NCI-H748 treated with DMSO at 0.1 percent for 48 hours (cell line): ENCODE results near the gene GRAP.
"Not testable (repeated sequence)": the region's sequence is repeated elsewhere in the genome, so short reads cannot be mapped to it uniquely, and the experiment has no call there.

Source experiments
- DNase-seq: peaks from one replicate; lab custom pipeline; 2025; lab: John Stamatoyannopoulos, UW

The GRAP gene

DNA sequence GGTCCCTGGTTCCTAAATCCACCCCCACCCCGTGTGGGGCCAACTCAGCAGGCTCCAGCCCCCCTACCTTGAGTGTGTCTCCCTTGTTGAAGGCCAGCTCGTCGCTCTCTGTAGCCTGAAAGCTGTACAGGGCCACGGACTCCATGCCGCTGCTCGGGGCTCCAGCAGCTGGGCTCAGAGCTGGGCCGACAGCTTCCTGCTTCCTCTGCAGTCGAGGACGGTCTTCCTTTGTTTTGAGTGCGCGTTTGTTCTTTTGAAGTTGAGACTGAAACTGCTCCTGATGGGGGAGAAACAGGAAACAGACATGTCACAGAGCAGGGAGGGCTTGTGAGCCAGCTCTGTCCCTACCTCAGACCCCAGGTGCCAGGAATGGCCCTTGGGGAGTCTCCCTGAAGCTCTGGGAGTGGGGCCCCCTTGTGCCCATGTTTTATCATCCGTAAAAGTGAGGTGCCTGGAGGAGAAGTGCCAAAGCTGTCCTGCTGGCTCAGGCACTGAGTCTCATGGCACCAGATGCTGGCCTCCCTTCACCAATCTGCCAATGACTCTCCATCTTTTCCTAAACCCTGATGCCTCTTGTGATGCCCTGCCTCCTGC, at the start of gene GRAP:
GRAP (minus strand) TSS at position 176 of the 594 bp plus-strand sequence; CDS start at position 145, 31 bp downstream.
- DNase-seq: not testable (repeated sequence)

DNA sequence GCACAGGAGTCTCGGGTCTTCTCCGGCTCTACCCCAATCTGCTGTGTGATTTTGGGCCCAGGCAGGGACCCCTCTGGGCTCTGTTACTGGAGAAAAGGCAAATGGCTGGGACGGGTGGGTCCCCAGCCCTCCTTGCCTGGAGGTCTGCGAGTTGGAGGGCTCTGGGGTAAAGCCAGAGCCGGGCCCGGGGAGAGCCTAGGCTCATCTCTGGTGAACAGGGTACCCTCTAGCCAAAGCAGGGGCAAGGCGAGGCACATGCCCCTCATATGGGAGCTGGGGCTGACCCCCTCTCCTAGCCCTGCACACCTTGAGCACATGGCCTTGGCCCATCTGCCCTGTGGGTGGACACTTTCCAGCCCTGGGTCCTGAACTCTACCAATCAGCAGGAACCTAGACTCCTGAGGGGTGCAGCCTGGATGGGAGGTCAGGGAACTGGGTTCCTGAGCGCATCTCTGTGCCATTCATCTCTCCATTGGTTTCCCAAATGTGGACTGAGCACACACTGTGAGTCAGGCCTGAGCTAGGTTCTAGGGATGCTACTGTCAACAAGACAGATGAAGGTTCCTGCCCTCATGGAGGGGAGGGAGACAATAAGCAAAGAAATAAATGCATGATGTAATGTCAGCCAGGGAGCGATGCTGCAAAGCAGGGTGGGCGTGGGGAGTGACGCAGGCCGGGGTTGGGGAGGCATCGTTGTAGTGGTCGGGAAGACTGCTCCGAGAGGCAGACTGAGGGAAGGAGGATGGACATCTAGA, 47.1 kb upstream of the GRAP start:
- not testable (repeated sequence) for DNase-seq

DNA sequence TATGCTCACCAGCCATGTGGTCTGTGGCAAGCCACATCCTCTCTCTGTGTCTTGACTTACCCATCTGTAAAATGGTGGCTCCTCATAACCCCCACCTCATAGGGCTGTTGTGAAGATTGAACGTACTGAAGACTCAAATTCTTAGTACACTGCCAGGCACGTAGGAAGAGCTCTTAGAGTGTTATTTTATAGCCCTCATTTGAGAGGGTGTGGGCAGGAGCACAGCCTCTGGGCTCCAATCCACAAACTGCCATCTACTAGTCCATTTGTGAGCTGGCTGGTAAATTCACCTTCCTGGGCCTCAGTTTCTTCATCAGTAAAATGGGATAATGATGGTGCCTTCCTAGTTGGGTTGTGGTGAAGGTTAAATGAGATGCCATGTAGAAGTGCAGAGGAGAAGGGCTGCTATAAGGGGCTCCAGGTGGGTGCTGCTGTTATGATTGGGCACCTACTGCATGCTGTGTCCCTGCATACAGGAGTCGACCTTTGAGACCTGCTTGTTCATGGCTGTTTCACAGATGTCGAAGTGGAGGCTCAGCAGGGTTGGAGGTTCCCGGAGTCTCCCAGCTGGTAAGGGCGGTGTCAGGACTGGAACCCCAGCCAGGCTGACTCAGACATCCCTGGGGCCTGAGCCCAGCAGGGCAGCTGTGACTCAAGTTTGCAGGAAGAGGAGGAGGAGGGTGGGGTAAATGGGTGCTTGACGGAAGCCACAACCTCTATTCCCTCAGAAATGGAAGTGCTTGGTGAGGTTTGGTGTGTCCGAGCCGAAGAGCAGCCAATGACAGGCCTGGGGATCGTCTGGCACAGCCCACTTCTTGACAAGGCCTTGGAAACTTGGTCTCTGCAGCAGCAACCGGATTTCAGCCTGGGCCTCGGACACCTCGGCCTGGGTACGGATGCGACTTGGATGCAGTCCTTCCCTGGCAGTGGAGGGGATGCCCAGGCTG, 46.3 kb upstream of the GRAP start:
- DNase-seq: not testable (repeated sequence)

GRCh38 chr17:19090058-19090772, 43.5 kb upstream of the GRAP start:
- DNase-seq: not testable (repeated sequence)

GRCh38 chr17:19088804-19089685, 42.3 kb upstream of the GRAP start:
- not testable (repeated sequence) for DNase-seq

DNA sequence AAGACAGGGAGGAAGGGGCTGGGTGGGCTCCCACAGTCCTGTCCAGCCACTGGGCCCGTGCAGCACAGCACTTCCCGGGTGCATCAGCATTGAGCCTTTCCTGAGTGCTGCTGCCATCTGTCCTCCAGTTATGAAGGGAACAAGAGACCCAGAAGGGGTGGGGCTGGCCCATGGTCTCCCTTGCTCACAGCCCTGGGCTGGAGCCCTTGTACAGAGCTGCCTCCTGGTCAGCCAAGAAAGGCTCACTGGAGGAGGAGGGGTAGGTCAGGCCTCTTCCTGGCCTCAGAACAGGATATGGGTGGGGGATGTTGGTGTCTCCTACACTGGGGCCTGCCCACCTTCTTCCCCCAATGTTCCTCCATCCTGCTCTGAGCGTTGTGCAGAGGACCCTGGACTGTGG, 30.6 kb upstream of the GRAP start:
- not testable (repeated sequence) for DNase-seq

DNA sequence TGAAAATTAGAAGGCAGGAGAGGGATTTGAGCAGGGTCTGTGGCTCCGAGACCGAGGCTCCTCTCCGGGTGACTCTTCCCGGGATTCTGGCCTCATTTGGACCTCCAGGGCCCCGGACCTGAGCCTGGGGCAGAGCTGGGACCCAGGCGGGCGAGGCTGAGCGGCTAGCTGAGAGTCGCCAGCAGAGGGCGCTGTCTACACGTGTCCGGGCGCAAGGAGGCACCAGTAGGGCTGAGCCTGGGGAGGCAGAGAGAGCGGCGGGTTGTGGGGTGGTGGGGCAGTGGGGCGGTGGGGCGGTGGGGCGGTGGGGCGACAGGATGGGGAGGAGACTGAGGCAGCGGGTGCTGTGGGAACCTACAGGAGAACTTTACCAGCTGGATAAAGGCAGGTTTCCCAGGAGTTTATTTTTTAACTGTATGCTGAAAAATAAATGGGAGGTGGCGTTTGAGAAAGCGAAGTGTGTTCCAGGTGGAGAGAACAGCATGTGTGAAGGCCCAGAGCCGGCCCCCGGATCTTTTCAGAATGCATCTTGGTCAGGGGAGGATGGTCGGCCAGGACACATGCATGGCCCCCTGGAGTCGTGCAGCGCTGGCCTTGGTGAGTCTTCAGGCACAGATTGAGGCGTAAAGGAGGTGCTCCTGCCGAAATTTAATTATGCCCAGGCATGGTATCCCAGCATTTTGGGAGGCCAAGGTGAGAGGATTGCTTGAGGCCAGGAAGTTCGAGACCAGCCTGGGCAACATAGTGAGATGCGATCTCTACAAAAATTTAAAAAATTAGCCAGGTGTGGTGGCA, 29.8 kb upstream of the GRAP start:
- DNase-seq: not testable (repeated sequence)

DNA sequence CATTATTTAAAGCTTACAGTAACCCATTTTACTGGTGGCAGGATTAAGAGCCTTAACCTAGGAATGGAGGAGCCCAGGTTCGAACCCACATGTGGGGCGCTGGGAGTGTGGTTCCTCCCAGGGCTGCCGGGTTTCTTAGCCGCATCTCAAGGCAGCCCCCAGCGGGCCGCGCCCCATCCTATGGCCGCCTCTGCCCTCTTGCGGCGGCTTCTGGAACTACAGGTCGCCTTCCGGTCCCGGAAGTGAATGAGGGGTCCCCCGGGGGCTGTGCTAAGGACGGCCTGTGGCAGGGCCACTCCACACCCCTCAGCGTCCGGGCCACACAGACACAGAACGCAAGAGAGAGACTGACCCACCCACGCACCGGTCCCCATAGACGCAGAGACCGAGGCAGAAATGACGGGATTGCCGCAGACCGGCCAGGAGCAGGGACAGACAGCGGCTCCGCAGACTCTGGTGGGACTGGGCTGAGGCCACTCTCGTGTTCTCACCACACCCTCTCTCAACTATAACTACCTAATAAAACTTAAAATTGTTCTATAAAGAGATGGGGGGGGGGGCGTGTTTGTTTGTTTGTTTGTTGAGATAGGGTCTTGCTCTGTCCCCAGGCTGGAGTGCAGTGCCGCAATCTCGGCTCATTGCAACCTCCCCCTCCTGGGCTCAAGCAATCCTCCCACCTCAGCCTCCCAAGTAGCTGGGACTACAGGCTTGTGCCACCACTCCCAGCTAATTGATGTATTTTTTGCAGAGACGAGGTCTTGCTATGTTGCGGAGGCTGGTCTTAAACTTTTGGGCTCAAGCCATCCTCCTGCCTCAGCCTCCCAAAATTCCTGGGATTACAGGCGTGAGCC, 23.8 kb upstream of the GRAP start:
- DNase-seq: not testable (repeated sequence)

DNA sequence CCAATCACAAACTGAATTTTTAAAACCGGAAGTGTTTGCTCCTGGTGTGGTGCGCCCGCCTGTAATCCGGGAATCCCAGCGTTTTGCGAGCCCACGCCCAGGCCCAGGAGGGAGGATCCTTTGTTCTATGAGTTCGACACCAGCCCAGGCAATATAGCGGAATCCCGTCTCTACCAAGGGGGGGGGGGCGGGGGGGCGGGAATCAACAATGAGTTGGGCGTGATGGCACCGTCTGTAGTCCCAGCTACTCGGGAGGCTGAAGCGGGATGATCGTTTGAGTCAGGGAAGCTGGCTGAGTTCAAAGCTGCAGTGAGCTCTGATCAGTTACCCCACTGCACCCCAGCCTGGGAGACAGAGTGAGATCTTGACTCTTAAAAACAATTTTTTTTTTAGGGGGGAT, 17.6 kb upstream of the GRAP start:
- not testable (repeated sequence) for DNase-seq

- DNase-seq: not testable (repeated sequence)
These were observed 16.7 kb upstream of the GRAP start for GRCh38 chr17:19063326-19063956.

- not testable (repeated sequence) for DNase-seq
These were observed 16.1 kb upstream of the GRAP start for GRCh38 chr17:19062718-19063325.

DNA sequence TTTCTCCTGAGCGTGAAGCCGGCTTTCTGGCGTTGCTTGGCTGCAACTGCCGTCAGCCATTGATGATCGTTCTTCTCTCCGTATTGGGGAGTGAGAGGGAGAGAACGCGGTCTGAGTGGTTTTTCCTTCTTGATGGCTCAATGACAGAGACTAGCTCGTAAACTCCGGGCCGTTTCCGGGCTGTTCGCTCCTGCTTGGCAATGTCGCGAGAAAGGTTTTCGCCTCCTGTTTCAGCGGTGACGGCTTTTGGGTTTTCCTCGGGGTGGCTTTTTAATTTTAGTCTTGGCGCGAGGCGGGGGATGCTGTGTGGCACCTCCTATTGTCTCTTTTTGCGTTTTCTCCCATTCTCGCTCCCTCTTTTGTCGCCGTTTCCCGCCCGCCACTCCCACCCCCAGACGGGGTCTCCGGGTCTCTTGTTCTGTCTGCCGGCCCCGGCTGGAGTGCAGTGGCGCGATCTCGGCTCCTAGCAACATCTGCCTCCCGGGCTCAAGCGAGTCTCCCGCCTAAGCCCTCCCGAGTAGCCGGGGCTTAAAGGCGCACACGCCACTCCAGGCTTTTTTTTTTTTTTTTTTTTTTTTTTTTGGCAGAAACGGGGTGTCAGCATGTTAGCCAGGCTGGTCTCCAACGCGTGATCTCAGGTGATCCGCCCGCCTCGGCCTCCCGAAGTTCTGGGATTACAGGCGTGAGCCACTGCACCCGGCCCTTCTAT, 15.4 kb upstream of the GRAP start:
- DNase-seq: not testable (repeated sequence)

DNA sequence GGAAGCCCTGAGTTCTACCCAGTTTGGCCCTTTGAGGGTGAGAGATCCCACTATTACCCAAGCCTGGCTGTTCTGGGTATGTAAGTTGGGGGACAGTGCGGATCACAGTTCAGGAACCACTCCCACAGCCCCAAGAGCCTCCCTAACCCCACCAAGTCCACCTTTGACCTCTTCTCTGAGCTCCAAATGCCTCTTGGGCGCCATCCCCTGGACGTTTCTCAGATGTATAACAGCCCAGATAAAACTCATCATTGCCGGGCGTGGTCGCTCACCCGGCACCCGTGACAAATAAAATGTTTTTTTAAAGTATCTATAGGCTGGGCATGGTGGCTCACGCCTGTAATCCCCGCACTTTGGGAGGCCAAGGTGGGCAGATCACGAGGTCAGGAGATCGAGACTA, 8.7 kb upstream of the GRAP start:
- DNase-seq: not testable (repeated sequence)

- DNase-seq: not testable (repeated sequence)
These were observed 2.1 kb upstream of the GRAP start for GRCh38 chr17:19048826-19049225.

DNA sequence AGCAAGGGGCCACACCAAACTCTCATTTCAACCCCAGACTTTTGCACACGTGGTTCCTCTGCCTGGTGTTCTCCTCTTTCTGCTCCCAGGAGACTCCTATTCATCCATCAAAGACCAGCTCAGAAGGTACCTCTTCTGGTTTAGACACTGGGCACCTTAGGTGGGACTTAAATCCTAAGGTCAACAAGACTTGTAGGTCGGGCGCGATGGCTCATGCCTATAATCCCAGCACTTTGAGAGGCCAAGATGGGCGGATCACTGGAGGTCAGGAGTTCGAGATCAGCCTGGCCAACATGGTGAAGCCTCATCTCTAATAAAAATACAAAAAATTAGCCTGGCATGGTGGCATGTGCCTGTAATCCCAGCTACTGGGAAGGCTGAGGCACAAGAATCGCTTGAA, 753 bp upstream of the GRAP start:
- not testable (repeated sequence) for DNase-seq

- not testable (repeated sequence) for DNase-seq
These were observed 2.1 kb downstream of the GRAP start for GRCh38 chr17:19044643-19045042.

DNA sequence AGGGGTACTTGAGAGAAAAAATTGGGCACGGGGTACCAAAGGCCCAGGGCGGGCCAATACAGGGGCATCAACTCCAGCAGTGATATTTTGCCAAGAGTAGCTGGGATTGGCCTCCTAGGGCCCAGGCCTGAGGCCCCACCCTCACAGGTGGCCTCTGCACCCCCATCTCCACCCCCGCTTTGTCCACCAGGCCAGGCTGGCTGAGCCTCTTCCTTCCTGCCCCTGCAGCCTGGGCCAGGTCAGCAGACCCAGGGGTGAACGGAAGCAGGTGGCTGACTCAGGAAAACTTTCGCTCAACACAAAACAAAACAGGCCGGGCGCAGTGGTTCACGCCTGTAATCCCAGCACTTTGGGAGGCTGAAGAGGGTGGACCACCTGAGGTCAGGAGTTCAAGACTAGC, 3.7 kb downstream of the GRAP start:
- not testable (repeated sequence) for DNase-seq
